Middle frontal gyrus (tissue), 1 donor: Measurements from ENCODE around the gene SLC34A1.

Source experiments
- DNase-seq: peaks from one replicate; pipeline ENCODE4 v3.0.0-alpha.2; 2015; ENCODE audit warnings: low spot score; ENCODE audit errors: extremely low spot score

Gene SLC34A1

DNA sequence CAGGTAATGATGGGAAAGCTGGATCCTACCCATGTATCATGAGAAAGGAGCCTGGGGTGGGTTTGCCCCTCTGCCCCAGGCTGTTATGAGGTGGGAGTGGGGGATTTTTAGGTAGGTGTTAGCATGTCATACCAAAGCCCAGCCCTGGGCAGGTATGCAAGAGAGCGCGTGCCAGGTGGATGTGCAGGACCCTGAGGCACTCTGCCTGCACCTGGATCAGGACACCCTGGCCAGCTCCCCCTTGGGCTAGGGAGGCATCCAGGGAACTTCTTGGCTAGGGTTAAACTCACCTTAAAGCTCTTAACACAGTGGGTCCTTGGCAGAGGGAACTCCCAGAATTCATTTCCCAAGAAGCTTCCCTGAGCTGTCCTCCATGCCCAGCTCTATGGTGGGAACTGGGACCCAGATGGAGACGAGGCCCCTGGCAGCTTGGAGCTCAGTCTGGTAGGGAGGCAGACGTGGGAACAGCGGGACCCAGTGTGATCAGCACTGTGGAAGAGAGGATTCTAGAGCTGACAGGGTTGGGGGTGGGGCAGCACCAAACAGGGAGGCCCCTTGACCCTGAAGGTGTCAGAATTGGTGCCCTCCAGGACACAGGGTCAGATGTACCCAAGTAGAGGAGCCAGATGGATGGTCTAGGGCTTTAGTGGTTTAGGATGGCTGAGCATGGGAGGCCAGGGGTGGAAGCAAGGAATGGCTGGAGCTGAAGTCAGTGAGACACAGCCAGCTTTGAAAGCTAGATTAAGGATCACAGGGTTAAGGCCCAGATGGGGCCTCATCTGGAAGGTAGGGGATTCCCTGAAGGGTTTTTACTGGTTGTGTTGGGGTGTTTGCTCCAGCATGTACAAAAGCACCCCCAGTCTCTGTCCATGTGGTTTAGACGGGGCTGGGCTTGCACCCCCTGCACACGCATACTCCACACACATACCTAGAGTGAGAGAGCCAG is 60.1 kb downstream of the SLC34A1 start:
- DNase-seq: no peak

- DNase-seq: no peak
Measured at GRCh38 chr5:177445052-177445916, 61.0 kb downstream of the SLC34A1 start.

DNA sequence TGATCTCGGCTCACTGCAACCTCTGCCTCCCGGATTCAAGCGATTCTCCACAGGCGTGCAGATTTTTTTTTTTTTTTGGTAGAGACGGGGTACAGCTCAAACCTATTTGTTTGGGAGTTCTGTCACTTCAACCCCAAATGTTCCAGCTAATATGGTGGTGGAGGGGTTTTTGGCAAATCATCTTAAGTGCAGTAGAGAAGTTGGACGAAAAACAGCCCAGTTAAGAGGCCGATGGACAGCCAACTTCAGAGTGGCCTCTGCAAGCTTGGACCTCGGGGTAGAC is 61.6 kb downstream of the SLC34A1 start:
- no peak for DNase-seq

DNA sequence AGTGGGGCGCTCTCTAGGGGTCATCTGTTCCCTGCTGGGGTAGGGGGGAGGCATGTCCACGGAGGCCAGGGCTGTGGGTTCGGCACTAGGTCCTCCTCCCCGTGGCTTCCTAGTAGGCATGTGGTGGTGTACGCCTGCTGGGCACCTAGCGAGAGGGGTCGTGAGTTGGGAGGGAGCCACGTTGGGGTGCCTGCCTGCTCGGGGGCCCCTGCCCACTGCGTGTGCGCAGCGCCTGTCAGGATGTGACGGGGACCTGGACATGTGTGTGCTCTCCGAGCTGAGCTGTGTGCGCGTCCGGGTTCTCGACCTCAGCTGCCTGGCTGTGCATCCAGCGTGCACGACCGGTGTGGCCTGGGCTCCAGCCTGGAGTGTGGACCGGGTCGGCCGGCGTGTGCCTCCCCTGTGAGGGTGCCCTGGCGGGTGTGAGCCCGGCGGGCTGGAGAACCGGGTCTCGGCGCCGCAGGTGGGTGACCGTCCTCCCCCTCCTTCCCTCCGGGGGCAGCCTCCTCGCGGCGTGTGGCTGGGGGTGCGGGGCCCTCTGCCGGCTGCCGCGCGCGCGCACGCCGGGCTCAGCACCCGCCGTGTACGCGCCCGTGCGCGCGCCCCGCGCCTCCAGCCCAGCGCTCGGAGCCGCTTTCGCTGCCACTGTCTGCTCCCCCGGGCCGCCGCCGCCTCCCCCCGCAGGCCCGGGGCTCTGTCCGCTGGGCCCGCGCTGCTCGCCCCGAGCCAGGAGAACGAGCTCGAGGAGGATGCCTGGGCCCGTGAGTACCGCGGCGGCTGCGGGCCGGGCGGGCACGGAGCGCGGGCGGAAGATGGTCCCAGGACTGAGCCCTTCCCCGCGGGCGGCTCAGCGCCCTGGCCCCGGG is 62.2 kb downstream of the SLC34A1 start, which contains the start of gene PRR7:
Gene PRR7, plus strand, starts transcription at position 615 of the 866 bp plus-strand sequence. CDS start 8,254 bp downstream, outside the sequence.
- peak; percentile 75 for DNase-seq

- DNase-seq: no peak
Measured at GRCh38 chr5:177447066-177447610, 62.9 kb downstream of the SLC34A1 start.

DNA sequence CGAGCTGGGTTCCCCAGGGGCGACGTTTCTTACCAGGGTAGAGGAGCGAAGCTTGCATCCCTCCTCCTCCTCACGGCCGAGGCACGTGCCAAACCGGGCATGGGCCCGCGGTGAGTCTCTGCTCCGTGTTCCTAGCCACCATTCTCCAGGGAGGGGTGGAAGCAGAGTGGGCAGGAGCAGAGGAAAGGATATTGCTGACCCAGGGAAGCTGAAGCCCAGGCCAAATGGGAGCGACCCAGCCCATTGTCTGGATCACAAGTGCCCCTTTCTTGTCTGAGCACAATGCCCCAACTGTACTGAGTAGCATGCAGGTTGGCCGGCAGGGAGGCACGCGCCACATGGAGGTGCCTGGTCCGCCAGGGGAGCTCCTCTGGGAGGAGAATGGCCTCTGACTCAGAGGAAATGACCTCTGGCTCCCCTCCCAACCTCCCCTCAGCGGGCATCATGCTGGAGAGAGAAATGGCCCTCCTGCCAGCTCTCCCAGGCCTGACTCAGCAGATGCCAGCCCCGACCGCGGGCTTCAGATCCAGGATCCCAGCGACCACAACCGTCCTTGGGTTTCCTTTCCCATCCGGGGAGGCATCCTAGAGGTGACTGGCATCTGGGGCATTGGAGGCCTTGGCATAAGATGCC is 63.5 kb downstream of the SLC34A1 start:
- no peak for DNase-seq
